GM18861 (cell line): ENCODE data around the gene TRIO.

Experiments used
- ATAC-seq: cut with Tn5 transposase; IDR thresholded peaks from one replicate; pipeline ENCODE4 v1.9.1; 2021; ENCODE audit not compliant: unreplicated experiment

The TRIO gene

DNA sequence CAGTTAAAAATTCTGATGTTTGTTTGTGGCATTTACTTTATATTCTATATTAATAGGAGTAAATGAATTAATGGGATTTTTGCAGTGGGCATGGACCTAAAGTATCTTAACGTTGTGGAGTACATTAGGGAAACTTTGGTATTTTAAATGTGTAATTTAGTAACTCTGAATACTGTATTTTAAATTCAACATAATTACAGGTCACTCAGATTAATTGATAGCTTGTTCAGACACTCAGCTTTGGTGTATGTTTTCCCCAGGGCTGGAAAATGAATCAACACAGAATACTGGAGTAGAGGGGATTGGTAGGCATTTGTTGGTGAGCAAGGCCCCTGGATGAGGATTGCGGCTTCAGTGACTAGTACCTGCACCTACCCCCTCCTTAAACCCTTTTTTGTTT lies 117.5 kb downstream of the TRIO start:
- ATAC-seq = no peak

DNA sequence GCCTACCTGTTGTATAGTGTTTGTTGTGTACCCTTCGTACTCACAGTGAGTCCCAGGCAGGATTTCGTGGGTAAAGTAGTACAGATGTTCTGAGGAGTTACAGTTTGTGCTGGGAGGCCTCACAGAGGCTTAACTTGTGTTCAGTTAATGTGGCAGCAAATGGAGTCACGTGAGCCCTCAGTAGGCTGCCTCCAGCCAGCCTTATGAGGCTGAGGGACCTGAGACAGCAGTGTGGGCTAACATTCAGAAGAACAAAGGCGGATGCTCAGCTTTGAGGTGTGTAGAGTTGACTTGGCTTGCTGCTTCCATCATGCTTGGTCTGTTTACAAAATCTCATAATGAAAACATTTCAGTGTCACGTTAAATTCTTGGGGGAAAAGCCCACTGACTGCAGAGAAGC lies 118.1 kb downstream of the TRIO start:
- ATAC-seq = peak; percentile 34

DNA sequence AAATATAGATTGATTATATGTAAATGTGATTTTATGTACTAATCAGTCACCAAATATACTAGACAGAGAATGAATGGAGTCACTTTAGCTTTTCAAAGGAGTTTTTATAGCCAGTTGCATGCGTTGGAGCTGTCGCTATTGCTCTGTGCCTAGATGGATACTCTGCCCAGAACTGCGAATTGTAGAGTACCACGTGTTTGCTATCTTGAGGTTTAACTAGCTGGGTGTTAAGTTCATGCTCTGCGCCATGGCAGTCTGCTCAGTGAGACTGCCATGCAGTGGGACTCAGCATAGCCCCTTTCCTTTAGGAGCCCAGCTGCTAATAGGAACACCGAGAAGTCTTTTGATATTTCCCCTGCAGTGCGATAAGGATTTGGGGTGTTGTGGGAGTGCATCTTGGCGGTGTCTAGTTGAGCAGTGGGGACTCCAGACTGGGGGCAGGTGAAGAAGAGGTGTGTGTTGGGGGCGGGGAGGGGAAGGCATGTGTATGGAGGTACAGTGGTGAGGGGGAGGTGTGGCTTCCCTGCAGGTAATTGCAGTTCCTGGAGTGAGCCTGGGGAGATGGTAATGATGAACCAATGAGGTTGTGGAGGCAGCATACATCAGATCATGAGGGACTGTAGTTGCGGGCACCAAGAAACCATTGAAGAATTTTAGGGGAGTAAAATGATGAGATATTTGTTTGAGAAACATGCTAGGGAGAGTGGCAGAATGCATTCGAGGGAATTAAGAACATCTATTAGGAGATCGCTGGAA lies 118.9 kb downstream of the TRIO start:
- no peak for ATAC-seq

DNA sequence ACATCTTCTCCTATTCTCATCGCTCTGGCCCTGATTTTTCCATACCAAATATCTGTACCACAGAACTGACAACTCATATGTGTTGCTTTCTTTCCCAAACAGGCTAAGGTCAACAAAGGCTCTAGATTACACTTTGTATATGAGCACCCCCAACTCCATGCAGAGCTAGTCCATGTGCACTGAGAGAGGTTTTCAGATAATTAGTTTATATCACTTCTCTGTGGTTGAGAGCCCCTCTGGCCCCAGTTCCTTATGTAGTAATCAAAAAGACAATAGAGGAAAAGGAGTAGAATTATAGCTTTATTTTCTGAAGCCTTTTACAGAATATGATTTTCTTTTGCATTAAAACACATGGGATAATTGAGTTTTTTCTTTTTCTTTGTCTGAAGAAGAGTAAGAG lies 120.0 kb downstream of the TRIO start:
- ATAC-seq = no peak

DNA sequence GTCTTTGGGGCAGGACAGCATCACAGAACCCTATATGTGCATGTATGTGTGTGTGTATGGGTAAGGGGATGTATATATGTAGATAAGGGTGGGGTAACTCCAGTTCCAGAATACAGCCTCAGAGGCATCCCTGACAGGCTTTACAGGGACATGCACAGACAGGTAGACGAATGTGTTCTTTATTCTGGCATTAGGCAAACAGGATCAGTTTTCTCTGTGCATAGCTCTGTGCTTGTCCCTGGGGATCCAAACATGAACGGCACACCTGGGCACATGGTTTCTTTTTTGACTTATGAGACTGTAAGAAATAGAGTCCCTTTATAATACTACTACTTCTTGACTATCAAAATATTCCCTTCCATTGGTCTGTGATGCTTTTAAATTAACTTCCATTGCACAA lies 120.6 kb downstream of the TRIO start:
- ATAC-seq = no peak

DNA sequence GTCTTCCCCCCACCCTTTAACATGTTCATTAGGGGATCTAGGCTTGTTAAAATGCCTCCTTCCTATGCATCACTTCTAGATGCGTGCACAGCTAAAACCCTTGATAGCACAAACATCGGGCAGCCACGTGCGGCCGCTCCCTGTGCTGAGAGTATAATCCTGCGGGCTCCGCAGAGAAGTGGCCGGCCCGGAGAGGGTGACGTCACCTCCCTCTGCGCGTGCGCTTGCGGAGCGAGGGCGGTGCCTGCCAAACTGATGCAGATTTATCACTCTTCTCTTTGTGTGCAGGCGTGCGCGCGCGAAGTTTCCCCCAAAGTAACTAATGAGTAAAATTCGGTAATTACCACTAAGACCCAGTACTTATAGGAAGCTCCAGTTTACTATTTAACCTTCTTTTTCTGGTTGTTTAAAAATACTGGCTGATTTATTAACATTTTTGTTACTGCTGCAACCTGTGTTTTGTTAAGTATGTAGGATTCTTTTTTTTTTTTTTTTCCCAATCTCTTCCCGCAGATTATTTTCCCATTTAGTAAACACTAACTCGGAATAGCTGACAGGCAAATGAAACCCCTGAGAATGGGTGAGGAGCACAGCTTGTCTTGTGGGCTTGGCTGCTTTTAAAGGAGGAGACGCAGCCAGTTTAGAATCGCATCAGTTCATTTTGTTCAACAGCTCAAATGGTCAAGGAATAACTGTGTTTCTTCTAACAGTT lies 121.6 kb downstream of the TRIO start:
- peak; percentile 61 for ATAC-seq

DNA sequence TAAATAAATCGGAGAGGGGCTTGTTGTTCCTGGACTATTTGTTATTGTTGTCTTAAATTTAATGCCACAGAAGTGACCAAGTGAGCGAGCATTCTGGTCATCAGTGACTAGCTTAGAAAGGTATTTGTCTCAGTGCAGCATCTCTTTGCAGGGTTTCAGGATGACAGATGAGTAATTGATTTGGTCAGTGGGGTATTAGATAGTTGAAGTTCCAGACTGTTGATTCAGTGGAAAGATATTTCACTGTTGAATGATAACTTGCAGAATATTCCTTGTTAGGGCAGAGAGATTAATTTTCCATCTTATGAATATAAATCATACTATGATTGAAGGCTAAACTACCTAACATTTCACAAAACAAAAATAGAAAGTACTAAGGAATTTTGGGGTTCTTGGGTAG lies 122.4 kb downstream of the TRIO start:
- ATAC-seq = no peak

DNA sequence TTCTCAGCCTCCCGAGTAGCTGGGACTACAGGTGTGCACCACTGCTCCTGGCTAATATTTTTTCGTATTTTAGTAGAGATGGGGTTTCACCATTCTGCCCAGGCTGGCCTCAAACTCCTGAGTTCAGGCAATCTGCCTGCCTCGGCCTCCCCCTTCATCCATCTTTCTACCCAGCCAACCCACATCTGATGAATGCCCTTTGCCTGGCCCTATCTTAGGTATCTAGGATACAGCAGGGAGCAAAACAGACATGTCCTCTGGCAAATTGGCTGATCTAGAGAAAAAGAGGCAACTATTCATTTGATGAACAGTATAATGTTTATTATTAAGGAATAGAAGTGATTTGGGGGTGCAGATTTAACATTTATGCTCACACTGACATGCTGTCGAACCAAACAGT lies 123.0 kb downstream of the TRIO start:
- ATAC-seq = no peak

DNA sequence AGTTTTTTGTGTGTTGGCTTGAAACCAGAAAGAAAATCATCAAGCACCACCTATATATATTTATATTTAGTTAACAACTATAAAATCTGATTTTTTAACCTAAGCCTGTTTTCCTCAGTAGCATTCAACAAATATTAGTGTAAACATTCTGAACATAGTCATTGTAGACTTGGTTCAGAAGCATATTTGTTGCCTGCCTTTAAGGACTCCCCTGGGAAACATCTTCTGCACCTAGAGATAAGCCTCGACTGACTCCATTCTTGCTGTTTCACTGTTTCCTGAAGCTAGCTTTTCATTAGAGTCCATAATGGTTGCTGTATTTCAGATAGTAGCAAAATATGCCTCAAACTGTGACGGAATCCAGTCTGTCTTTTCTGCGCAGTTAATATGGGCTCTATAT lies 123.5 kb downstream of the TRIO start:
- no peak for ATAC-seq

DNA sequence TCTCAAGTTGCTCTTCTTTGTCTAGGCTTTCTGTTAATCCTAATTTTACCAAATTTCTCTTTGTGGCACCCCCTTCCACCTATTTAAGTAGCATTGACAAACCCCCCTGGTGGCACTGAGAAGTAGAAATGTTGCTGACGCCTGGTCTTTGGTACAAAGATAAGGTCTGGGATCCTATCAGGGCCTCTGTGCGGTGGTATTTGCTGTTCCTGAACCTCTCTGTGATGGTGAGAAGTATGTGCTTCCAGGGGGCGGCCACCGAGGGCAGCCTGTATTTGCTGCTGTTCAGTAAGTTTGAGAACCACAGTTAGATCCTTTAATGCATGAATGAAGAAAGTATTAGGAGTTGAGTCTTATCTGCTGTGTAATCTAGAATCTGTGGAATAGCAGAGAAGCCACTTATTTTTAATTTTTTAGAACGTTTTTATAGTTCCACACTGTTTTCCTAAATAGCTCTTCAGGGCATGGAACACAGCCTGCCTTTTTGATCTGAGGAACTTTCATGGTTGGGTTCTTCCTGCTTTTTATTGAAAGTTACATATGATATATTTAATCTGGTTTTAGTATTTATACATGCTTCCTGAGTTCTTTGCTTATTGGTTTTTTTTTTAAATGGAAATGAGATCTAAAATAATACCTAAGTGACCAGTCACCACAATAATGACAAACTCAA lies 124.2 kb downstream of the TRIO start:
- no peak for ATAC-seq

DNA sequence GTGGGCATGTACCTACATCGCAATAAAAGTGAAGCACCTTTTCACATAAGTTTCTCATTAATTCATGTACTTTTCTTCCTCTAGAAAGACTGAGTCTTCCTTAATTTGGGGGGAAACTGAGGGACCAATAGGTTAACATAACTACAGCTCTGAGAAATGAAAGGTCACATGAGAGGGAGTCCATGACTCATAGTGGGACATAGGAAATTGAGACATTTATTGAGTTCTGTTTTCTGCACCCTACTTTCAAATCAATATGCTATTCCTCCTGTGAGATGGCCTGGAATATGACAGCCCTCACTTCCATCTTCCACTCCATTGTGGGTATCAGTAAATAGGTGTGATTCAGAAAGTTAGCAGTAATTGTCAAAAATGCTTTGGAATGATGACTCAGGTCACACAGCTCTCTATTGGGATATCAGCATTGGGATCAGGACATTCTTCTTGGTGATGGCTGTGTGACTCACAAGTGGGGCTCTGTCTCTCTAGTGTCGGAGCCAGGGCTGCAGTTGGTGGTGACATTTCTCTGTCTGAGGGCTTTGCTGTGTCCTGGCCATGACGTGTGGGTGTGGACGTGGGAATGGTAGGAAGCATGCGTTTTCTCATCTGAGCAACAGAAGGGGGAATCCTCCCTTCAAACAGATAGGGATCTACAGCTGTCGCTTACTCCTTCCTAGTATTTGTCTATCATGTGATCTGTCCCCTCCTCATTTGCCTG lies 125.0 kb downstream of the TRIO start:
- no peak for ATAC-seq

DNA sequence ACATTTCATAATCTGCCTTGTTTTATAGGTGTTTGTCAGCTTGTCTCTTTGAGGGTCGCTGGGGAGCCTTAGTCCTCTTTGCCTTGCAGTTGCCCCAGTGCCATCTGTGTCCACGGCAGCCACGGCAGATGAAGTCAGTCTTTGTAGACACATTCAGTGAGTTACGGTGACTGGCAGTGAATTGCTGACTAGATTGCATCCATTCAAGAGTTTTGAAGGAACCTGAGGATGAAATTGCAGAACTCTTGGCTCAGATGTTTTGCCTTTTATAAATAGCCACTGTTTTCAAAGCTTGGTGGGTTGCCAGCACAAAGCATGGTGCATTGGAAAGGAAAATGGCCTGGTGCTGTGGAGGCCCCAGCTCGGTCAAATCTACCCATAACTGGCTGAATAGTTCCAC lies 125.6 kb downstream of the TRIO start:
- ATAC-seq = no peak

DNA sequence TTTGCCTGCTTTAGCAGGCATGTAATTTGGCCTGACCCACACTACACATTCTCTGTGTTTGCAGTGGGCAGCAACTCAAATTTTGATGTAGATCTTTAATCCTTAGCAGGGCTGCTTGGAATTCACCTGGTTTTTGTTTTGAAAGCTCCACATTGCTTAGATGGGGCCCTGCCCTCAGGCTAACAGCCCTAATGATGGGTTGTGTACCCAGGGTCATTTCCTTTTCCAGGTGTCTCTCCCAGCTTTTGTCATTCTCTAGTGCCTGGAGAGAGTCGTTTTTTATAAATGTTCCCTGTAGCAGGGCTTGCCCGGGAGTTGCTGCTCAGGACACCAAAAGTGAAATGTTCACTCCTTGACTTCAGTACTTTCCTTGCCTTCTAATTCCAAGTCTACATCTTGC lies 126.3 kb downstream of the TRIO start:
- ATAC-seq = no peak

DNA sequence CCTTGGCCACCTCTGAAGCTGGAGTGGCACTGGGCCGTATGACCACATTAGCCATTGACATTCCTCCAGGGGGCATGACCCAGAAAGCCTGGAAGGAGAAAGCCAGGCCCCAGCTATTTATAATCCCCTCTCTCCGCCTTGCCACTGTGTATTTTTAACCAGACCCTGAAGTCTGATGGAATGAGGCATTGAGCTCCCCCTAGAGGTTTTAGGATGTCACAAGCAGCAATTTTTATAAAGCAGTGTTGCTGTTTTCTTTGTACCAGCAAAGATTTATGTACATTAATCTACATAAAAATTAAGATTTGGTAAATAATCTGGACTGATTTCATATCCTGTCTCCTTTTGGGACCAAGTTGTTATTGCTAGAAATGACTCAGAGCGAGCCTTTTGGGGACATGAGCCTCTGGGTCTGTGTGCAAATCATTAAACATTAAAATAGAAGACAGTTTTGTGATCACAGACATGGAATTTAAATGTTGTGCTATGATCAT lies 127.1 kb downstream of the TRIO start:
- peak; percentile 38 for ATAC-seq

DNA sequence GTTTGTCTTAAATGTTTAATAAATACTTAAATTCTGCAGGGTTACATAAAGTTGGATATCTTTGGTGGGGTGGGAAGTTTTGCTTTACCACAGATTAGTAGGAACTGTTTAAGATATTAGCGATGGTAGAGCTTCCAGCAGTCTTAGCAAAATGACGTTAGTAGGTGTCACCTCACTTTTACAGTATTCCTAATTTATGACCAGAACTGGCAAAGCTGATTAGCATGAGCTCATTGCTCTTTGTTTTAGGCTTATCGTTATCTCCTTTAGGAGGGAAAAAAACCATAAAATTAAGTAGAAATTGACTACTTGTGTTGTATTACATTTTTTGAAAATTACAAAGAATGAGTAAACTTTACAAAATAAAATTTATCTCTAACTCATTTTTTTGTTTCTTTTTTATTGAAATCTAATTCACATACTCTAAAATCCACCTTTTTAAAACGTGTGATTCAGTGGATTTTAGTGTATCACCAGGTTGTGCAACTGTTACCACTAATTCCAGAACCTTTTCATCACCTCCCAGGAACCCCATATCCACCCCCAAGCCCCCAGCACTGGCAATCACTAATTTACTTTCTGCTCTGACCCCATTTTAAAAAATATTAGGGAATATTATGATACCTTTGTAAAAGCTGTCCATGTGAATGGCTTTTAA lies 129.5 kb downstream of the TRIO start:
- ATAC-seq = no peak

DNA sequence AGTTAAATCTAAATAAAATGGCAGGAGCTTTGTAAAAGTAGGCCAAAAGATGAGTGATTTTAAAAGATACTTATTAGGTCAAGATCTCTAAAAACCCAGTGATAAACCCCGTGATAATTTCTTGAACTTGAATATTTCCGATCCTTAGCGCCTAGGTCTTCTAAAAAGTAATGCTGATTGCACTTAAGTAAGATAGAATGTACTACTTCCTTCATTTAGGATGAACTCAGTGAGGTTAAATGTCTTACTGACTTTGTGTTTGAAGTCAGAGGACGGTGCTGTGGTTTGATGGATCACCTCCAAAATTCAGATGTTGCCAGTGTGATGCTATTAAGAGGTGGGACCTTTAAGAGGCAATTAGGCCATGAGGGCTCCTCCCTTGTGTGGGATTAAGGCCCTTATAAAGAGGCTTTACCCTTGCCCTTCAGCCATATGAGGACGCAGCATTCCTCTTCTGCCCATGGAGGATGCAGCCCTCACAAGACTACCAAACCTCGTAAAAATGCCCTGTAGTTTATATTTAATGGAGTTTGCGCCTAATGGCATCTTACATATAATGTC lies 130.1 kb downstream of the TRIO start:
- no peak for ATAC-seq

DNA sequence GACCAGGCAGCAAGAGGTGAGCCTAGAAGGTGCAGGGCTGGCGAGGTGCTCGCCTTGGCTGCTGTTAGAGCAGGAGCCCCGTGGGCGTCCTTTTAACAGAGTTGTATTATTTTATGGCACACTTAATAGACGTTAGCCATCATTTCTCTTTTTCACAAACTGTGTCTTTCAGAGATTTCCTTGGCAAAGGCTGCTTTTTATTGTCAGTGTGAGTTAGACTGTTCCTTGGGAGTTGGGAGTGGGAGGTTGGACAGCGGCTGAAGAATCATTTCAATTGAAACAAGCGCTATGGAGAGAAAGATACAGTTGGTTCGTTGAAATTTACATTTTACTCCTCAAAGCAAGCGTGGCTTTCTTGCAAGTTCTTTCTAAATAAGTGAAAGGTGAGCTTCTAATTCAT lies 133.2 kb downstream of the TRIO start:
- ATAC-seq = no peak

DNA sequence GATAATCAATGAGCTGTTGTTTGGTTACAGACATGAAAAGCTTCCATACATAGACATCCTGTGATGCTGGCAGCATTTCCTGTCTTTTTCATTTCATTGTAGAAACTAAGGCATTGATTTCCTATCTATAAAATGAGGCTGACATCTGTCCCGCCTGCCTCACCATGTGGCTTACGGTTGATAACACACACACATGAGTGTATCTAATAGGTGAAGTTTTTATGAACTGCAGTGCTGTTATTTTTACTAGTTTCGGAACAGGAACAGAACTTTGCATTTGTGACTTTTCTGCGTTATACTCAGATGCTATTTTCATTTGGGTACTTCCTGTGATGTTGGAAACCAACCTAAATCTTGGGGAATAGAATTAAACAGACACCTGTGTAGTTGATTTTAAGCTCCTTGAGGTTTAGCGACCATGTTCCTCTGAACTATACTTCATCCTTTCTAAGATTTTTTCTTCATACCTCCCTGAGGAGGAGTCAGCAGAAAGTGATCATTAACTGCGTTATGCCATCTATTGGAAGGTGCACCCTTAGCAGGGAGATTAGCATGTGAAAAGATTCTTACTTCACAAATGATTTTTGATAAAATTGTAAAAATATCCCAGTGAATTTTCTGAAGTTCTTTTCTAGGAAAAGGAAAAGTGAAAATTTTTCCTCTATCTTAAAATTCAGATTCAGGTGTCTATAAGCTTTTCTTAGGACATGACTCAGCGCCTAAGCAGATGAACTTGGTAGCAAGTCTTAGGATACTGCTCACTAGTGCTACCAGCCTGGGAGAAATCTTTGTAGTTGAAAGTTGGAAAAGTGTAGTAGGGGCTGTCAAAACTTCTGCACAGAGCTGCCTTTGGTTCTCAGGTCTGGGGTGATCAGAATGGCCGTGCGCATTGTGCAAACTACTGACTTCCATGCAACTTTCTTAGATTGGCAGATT lies 134.5 kb downstream of the TRIO start:
- peak; percentile 37 for ATAC-seq

DNA sequence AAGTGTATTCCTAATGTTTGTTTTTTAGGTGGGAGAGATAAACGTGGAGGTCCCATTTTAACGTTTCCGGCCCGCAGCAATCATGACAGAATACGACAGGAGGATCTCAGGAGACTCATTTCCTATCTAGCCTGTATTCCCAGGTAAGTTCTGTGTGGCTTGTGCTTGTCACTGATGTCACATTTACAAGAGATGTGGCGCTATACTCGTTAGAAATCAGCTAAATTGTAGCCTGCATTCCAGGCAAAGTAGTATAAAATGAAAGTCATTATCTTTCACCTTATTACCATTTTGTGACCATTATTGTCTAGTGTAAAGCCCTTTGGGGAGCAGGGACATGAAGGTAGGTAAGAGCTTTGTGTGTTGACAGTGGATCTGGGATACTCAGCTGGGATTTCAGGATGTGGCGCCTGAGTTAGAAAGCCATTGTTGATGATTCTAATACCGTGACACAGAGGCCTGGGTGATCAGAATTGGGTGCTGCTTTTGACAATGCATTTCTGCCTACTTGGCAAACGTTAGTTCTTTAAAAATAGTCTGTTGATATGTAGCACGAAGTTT lies 137.2 kb downstream of the TRIO start:
- ATAC-seq = no peak
